Loucy (cell line): ENCODE data around the gene PLD5.

Experiments
- CTCF ChIP-seq: fragments of 200-600 bp; sonication (generic); conservative IDR thresholded peaks from 2 replicates; pipeline ENCODE4 v1.5.1; 2014; ENCODE audit warnings: mild to moderate bottlenecking, antibody characterized with exemption, low read length
- EZH2phosphoT487 ChIP-seq: fragments of 200-600 bp; IDR thresholded peaks from 2 replicates; pipeline ENCODE4 v1.6.1; 2018; ENCODE audit warnings: antibody characterized with exemption, mild to moderate bottlenecking, moderate library complexity, borderline replicate concordance

- TF ChIP-seq CTCF: no peak
- no peak for TF ChIP-seq EZH2phosphoT487
Measured at GRCh38 chr1:242405947-242406346, 118.5 kb downstream of the PLD5 start.
